IMR-90 (cell line): ENCODE measurements around the gene NIPAL4. TPM values are rescaled to one million over a fixed set of nuclear protein-coding genes. Genes with fewer than 3 reads are reported as not detected.

Experiments used
- ATAC-seq: fragments of 200-7000 bp; cut with Tn5 transposase; 2 replicates; pipeline ENCODE4 v1.9.1; 2020; ENCODE audit warnings: low read depth, mild to moderate bottlenecking, moderate library complexity
- BruUV-seq: library from RNA; stranded (reverse); fragments of 400-500 nt; replicated peaks from 2 replicates; lab custom pipeline; 2021; lab: Mats Ljungman, UMichigan
- CTCF ChIA-PET: fragments of 300-600 bp; formaldehyde crosslinking; extraction: SDS; loops from one replicate; lab custom pipeline; 2021; ENCODE audit warnings: antibody characterized with exemption; lab: Yijun Ruan, JAX
- POLR2A ChIA-PET: fragments of 300-600 bp; sonication (Branson Sonifier 250); formaldehyde crosslinking; loops from one replicate; lab custom pipeline; 2022; ENCODE audit warnings: antibody characterized with exemption; ENCODE audit not compliant: unreplicated experiment; lab: Charles Lee
- DNase-seq: peaks from one replicate; pipeline ENCODE4 v3.0.0; 2013
- H2AFZ ChIP-seq: replicated peaks from 2 replicates; pipeline ENCODE3; 2013; ENCODE audit warnings: low read length, mild to moderate bottlenecking; ENCODE audit not compliant: poor library complexity
- H2AK5ac ChIP-seq: 2 replicates; pipeline ENCODE4 v1.6.1; 2013; ENCODE audit warnings: low read depth, low read length, inconsistent platforms
- H2AK9ac ChIP-seq: replicated peaks from 2 replicates; pipeline ENCODE3; 2013; ENCODE audit warnings: mild to moderate bottlenecking, low read depth, low read length, moderate library complexity; ENCODE audit not compliant: poor library complexity
- H2BK120ac ChIP-seq: 2 replicates; pipeline ENCODE4 v1.6.1; 2013; ENCODE audit warnings: low read depth, low read length, inconsistent platforms
- H2BK15ac ChIP-seq: 3 replicates; pipeline ENCODE4 v1.6.1; 2013; ENCODE audit warnings: low read depth, low read length, inconsistent platforms
- H2BK20ac ChIP-seq: 2 replicates; pipeline ENCODE4 v1.6.1; 2013; ENCODE audit warnings: low read depth, mild to moderate bottlenecking, inconsistent platforms, low read length, moderate library complexity
- H2BK5ac ChIP-seq: 2 replicates; pipeline ENCODE4 v1.6.1; 2013; ENCODE audit warnings: mild to moderate bottlenecking, low read depth, low read length, inconsistent platforms; ENCODE audit not compliant: poor library complexity, severe bottlenecking
- H3K14ac ChIP-seq: replicated peaks from 2 replicates; pipeline ENCODE4 v1.6.1; 2013; ENCODE audit warnings: low read depth, low read length, inconsistent platforms
- H3K18ac ChIP-seq: 2 replicates; pipeline ENCODE4 v1.6.1; 2013; ENCODE audit warnings: low read depth, low read length, control low read depth
- H3K23ac ChIP-seq: 2 replicates; pipeline ENCODE4 v1.6.1; 2013; ENCODE audit warnings: low read depth, low read length, inconsistent platforms
- H3K27ac ChIP-seq: 2 replicates; pipeline ENCODE4 v1.5.1; 2013; ENCODE audit warnings: mild to moderate bottlenecking, control low read depth, low read length; ENCODE audit not compliant: insufficient read depth
- H3K27me3 ChIP-seq: 2 replicates; pipeline ENCODE4 v1.6.1; 2013; ENCODE audit warnings: low read length; ENCODE audit not compliant: control insufficient read depth, insufficient read depth
- H3K36me3 ChIP-seq: 2 replicates; pipeline ENCODE4 v1.6.1; 2013; ENCODE audit warnings: low read length, mixed read lengths; ENCODE audit not compliant: control insufficient read depth, insufficient read depth
- H3K4ac ChIP-seq: 2 replicates; pipeline ENCODE4 v1.6.1; 2013; ENCODE audit warnings: low read depth, low read length, inconsistent platforms
- H3K4me1 ChIP-seq: 2 replicates; pipeline ENCODE4 v1.6.1; 2013; ENCODE audit warnings: low read length, mixed read lengths; ENCODE audit not compliant: control insufficient read depth, insufficient read depth
- H3K4me2 ChIP-seq: 2 replicates; pipeline ENCODE4 v1.6.1; 2013; ENCODE audit warnings: low read depth, mild to moderate bottlenecking, control low read depth, low read length, moderate library complexity
- H3K4me3 ChIP-seq: 2 replicates; pipeline ENCODE4 v1.5.1; 2013; ENCODE audit warnings: low read depth, mild to moderate bottlenecking, control low read depth, low read length, moderate library complexity; ENCODE audit not compliant: insufficient read depth
- H3K56ac ChIP-seq: 2 replicates; pipeline ENCODE4 v1.6.1; 2013; ENCODE audit warnings: low read length, inconsistent platforms; ENCODE audit not compliant: insufficient read depth; ENCODE audit errors: extremely low read depth
- H3K79me1 ChIP-seq, 2 experiments: 2 replicates each; pipeline ENCODE4 v1.6.1; 2013; ENCODE audit warnings: low read length in 2 of 2, inconsistent platforms in 1 of 2, low read depth in 1 of 2
- H3K9ac ChIP-seq: 2 replicates; pipeline ENCODE4 v1.6.1; 2013; ENCODE audit warnings: low read depth, low read length, control low read depth
- H3K9me1 ChIP-seq: 2 replicates; pipeline ENCODE4 v1.6.1; 2013; ENCODE audit warnings: low read length, inconsistent platforms; ENCODE audit not compliant: insufficient read depth
- H3K9me3 ChIP-seq: 2 replicates; pipeline ENCODE4 v1.6.1; 2013; ENCODE audit warnings: low read length; ENCODE audit not compliant: control insufficient read depth, insufficient read depth
- H4K20me1 ChIP-seq: 2 replicates; pipeline ENCODE4 v1.6.1; 2013; ENCODE audit warnings: low read length, inconsistent platforms; ENCODE audit not compliant: insufficient read depth
- H4K5ac ChIP-seq: 2 replicates; pipeline ENCODE4 v1.6.1; 2013; ENCODE audit warnings: mild to moderate bottlenecking, low read depth, low read length, control low read depth
- H4K8ac ChIP-seq, 2 experiments: 2 replicates each; pipeline ENCODE4 v1.6.1; 2013; ENCODE audit warnings: low read depth in 2 of 2, low read length in 2 of 2, control low read depth in 1 of 2, inconsistent platforms in 1 of 2
- H4K91ac ChIP-seq: 2 replicates; pipeline ENCODE4 v1.6.1; 2013; ENCODE audit warnings: low read depth, low read length, inconsistent platforms; ENCODE audit not compliant: insufficient read depth
- RFX5 ChIP-seq: IDR thresholded peaks from 2 replicates; pipeline ENCODE4 v1.8.0; 2012; ENCODE audit warnings: low read depth, mild to moderate bottlenecking, low read length, moderate library complexity
- USF2 ChIP-seq: fragments of 150-350 bp; IDR thresholded peaks from 2 replicates; pipeline ENCODE4 v1.6.1; 2017; ENCODE audit warnings: mild to moderate bottlenecking, antibody characterized with exemption, low read length, low read depth
- WGBS, 2 experiments: methylation state at CpG; one replicate each; pipeline versions ENCODE4 v1.1.5 to v1.1.7; 2013; ENCODE audit warnings: missing lambda C conversion rate in 2 of 2; ENCODE audit not compliant: insufficient read length in 1 of 2; ENCODE audit errors: extremely low coverage in 2 of 2; 5-methylcytosine and 5-hydroxymethylcytosine counted together
- dilution Hi-C: fragments of 300-500 bp; cut with HindIII; formaldehyde crosslinking; loops from one replicate; pipeline ENCODE4 v1.14.3; 2018; ENCODE audit warnings: low sequenced_read_pairs; ENCODE audit not compliant: unreplicated experiment
- in situ Hi-C: fragments of 300-500 bp; cut with MboI; formaldehyde crosslinking; loops from 3 replicates; pipeline ENCODE4 v1.14.3; 2019; ENCODE audit warnings: low sequenced_read_pairs, inconsistent platforms, mixed read lengths
- intact Hi-C: fragments of 100-400 bp; cut with micrococcal nuclease; formaldehyde crosslinking; loops from 2 replicates; pipeline ENCODE4 v1.10.0; 2022
- polyA plus RNA-seq, 3 experiments: library from polyadenylated mRNA; depleted of rRNA; stranded (reverse); fragments of >200 nt; gene quantifications; 2 replicates each; pipeline ENCODE4 v1.2.3, GENCODE V29; 2012; ENCODE audit warnings: low replicate concordance in 1 of 3
- total RNA-seq: library from RNA; depleted of rRNA; stranded (reverse); fragments of >200 nt; gene quantifications from 2 replicates; pipeline ENCODE4 v1.2.3, GENCODE V29; 2012

The NIPAL4 gene
- total and polyA plus RNA-seq, 2 of the 4 experiments (the other 2 are of a cell fraction) = 0.18 to 0.39 TPM

DNA sequence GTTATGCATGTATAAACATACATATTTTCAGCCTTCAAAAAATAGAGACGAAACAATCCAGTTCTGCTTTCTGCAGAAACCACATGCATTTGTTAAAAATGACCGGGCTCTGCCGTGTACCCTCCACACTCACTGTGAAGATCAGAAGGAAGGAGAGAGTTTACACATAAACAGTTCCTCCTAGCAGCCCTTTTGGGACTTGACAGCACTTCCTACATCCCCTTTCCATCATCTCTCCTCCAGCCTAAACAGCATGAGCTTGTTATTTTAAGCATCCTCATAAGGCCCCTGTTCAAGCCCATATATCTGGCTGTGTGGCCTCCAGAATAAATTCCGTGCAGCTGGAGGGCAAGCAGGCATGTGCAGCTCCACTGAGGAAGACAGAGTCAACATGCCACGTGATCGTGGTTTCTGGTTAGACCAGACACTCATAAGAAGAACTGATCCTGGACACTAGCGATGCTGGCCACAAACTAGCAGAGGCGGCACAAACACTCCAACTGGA is 42.2 kb downstream of the NIPAL4 start:
- peaks cover 25 to 64% of the 10 kb centered on the region in 2 experiments for H3K79me1 ChIP-seq
- CTCF ChIA-PET = interaction anchor here (0.6 kb wide), 1 partner anchor 168 kb away, joined by 3 read pairs; no protein-coding TSS in a partner anchor
- WGBS, 2 experiments = 0% methylated on average over 1 of the region's 8 CpGs; no CpG with 5 or more reads in 1 of the 2 experiments
- dilution Hi-C loops = no loop called here
- no peak overlapping the region for H3K23ac ChIP-seq
- H3K4ac ChIP-seq = no peak overlapping the region
- peak overlapping the region; percentile 5 for H2AK9ac ChIP-seq
- H3K9ac ChIP-seq = 0 out of 2 replicates have a peak overlapping the region, but pooled peaks have one; percentile 10
- H4K91ac ChIP-seq = no peak overlapping the region
- peak; percentile 35; the same call in 1 of the 2 replicates for TF ChIP-seq USF2
- TF ChIP-seq RFX5 = no peak
- H2AK5ac ChIP-seq = no peak overlapping the region
- no peak overlapping the region for H2BK120ac ChIP-seq
- DNase-seq (peak; percentile 49), ATAC-seq (peak; percentile 66)
- no peak overlapping the region for H2BK5ac ChIP-seq
- no peak overlapping the region for H3K56ac ChIP-seq
- H4K20me1 ChIP-seq = peaks cover 8% of the 10 kb centered on the region; the same call in 1 of the 2 replicates
- H2BK20ac ChIP-seq = no peak overlapping the region
- no peak overlapping the region for H3K4me2 ChIP-seq
- no peaks in the 10 kb centered on the region for H3K9me3 ChIP-seq
- no peak overlapping the region for H2BK15ac ChIP-seq
- BruUV-seq = no TSS peak
- H3K27ac ChIP-seq = peak overlapping the region; percentile 11; the same call in 1 of the 2 replicates
- H3K18ac ChIP-seq = no peak overlapping the region
- POLR2A ChIA-PET = no interaction called here
- H3K9me1 ChIP-seq = peaks cover 16% of the 10 kb centered on the region
- H3K4me3 ChIP-seq = no peak overlapping the region
- in situ Hi-C loops = loop anchor here (10.0 kb wide), 1 partner anchor 213 kb away; no protein-coding TSS in a partner anchor
- H4K5ac ChIP-seq = no peak overlapping the region
- peaks cover 38% of the 10 kb centered on the region for H3K36me3 ChIP-seq
- no peaks in the 10 kb centered on the region for H3K27me3 ChIP-seq
- no peak overlapping the region for H3K14ac ChIP-seq
- H3K4me1 ChIP-seq = peaks cover 7% of the 10 kb centered on the region
- H4K8ac ChIP-seq = no peak overlapping the region
- H2AFZ ChIP-seq = no peak overlapping the region
- intact Hi-C loops = loop anchor here (10.0 kb wide), 1 partner anchor 213 kb away; no protein-coding TSS in a partner anchor
